ENCODE measurements around the gene UBE2F.

UBE2F gene

GRCh38 chr2:237987268-237987667, 20.5 kb downstream of the UBE2F start:
- no peak for DNase-seq (ENCODE audit: extremely low read depth, low read depth)
- peak; percentile 8 for TF ChIP-seq CTCF (IDR thresholded peaks at IDR 0.05; ENCODE audit: low read depth, low read length, missing control alignments)
- H3K4me3 ChIP-seq (replicated peaks; ENCODE audit: low read depth, low read length), result no peak overlapping the region

GRCh38 chr2:237993701-237994100, 26.9 kb downstream of the UBE2F start:
- no peak for DNase-seq (ENCODE audit: extremely low read depth, low read depth)
- no peak for TF ChIP-seq CTCF (IDR thresholded peaks at IDR 0.05; ENCODE audit: low read depth, low read length, missing control alignments)
- H3K4me3 ChIP-seq (replicated peaks; ENCODE audit: low read depth, low read length), result no peak overlapping the region

GRCh38 chr2:237995036-237995435, 28.2 kb downstream of the UBE2F start:
- TF ChIP-seq CTCF (IDR thresholded peaks at IDR 0.05; ENCODE audit: low read depth, low read length, missing control alignments), result no peak
- H3K4me3 ChIP-seq (replicated peaks; ENCODE audit: low read depth, low read length), result no peak overlapping the region
- no peak for DNase-seq (ENCODE audit: extremely low read depth, low read depth)

GRCh38 chr2:237996021-237996593, 29.3 kb downstream of the UBE2F start:
- peak; percentile 9 for DNase-seq (ENCODE audit: extremely low read depth, low read depth)
- no peak overlapping the region for H3K4me3 ChIP-seq (replicated peaks; ENCODE audit: low read depth, low read length)
- TF ChIP-seq CTCF (IDR thresholded peaks at IDR 0.05; ENCODE audit: low read depth, low read length, missing control alignments), result no peak

GRCh38 chr2:237997521-237997920, 30.7 kb downstream of the UBE2F start:
- no peak overlapping the region for H3K4me3 ChIP-seq (replicated peaks; ENCODE audit: low read depth, low read length)
- no peak for DNase-seq (ENCODE audit: extremely low read depth, low read depth)
- no peak for TF ChIP-seq CTCF (IDR thresholded peaks at IDR 0.05; ENCODE audit: low read depth, low read length, missing control alignments)

- H3K4me3 ChIP-seq (replicated peaks; ENCODE audit: low read depth, low read length), result no peak overlapping the region
- TF ChIP-seq CTCF (IDR thresholded peaks at IDR 0.05; ENCODE audit: low read depth, low read length, missing control alignments), result no peak
- DNase-seq (ENCODE audit: extremely low read depth, low read depth), result no peak
These were observed 31.7 kb downstream of the UBE2F start for GRCh38 chr2:237998530-237998929.
